Keratinocyte (primary cell): ENCODE results near the gene GGA2. TPM values are rescaled to one million over a fixed set of nuclear protein-coding genes. Genes with fewer than 3 reads are reported as not detected.

Experiments
- DNase-seq: peaks from one replicate; pipeline ENCODE4 v3.0.0-alpha.2; 2011; ENCODE audit warnings: low read depth, missing footprints, low spot score
- FAIRE-seq: peaks from 2 replicates; lab custom pipeline; 2011; peaks lifted over from hg19 to GRCh38; lab: Jason Lieb, UNC
- H2AFZ ChIP-seq: 2 replicates; pipeline ENCODE4 v1.6.0; 2012; ENCODE audit warnings: low read length, control low read depth, inconsistent platforms; ENCODE audit not compliant: control insufficient read depth
- H3K27ac ChIP-seq: 2 replicates; pipeline ENCODE4 v1.5.1; 2011; ENCODE audit warnings: low read length; ENCODE audit not compliant: control insufficient read depth, insufficient read depth
- H3K27me3 ChIP-seq: 3 replicates; pipeline ENCODE4 v1.6.0; 2011; ENCODE audit warnings: low read length; ENCODE audit not compliant: control insufficient read depth, insufficient read depth; ENCODE audit errors: extremely low read depth
- H3K36me3 ChIP-seq, 2 experiments: 2 replicates in 1 of 2; 3 replicates in 1 of 2; pipeline ENCODE4 v1.5.1; 2011; ENCODE audit warnings: low read length in 2 of 2, mild to moderate bottlenecking in 1 of 2; ENCODE audit not compliant: control insufficient read depth in 2 of 2, insufficient read depth in 2 of 2; ENCODE audit errors: extremely low read depth in 1 of 2
- H3K4me1 ChIP-seq: 3 replicates; pipeline ENCODE4 v1.5.1; 2011; ENCODE audit warnings: low read length; ENCODE audit not compliant: control insufficient read depth, insufficient read depth; ENCODE audit errors: extremely low read depth
- H3K4me2 ChIP-seq: 3 replicates; pipeline ENCODE4 v1.6.0; 2011; ENCODE audit warnings: low read depth, low read length; ENCODE audit not compliant: control insufficient read depth, insufficient read depth; ENCODE audit errors: extremely low read depth
- H3K4me3 ChIP-seq, 3 experiments: fragments of 200-600 bp in 1 of 3; sonication (generic) in 1 of 3; 2 replicates in 2 of 3; 3 replicates in 1 of 3; pipeline ENCODE4 v1.5.1; 2011 to 2016; ENCODE audit warnings: low read length in 3 of 3, mild to moderate bottlenecking in 3 of 3, control low read depth in 2 of 3, inconsistent platforms in 1 of 3, low read depth in 1 of 3, mixed read lengths in 1 of 3, mixed run types in 1 of 3, moderate library complexity in 1 of 3; ENCODE audit not compliant: control insufficient read depth in 2 of 3, insufficient read depth in 2 of 3; ENCODE audit errors: extremely low read depth in 1 of 3
- H3K79me2 ChIP-seq: 2 replicates; pipeline ENCODE4 v1.6.0; 2012; ENCODE audit warnings: low read length; ENCODE audit not compliant: control insufficient read depth, insufficient read depth
- H3K9ac ChIP-seq: 3 replicates; pipeline ENCODE4 v1.6.0; 2011; ENCODE audit warnings: low read length; ENCODE audit not compliant: control insufficient read depth, insufficient read depth; ENCODE audit errors: extremely low read depth
- H3K9me1 ChIP-seq: 3 replicates; pipeline ENCODE4 v1.6.0; 2011; ENCODE audit warnings: low read length; ENCODE audit not compliant: control insufficient read depth, insufficient read depth; ENCODE audit errors: extremely low read depth
- H3K9me3 ChIP-seq: 2 replicates; pipeline ENCODE4 v1.5.1; 2012; ENCODE audit warnings: low read depth, low read length; ENCODE audit not compliant: control insufficient read depth
- H4K20me1 ChIP-seq: 3 replicates; pipeline ENCODE4 v1.6.0; 2011; ENCODE audit warnings: low read length; ENCODE audit not compliant: control insufficient read depth, insufficient read depth; ENCODE audit errors: extremely low read depth
- EZH2 ChIP-seq: IDR thresholded peaks from one replicate; pipeline ENCODE4 v1.6.1; 2012; ENCODE audit warnings: inconsistent platforms, mild to moderate bottlenecking, low read length, moderate library complexity
- dilution Hi-C: fragments of 300-500 bp; cut with MboI; formaldehyde crosslinking; loops from one replicate; pipeline ENCODE4 v1.7.0; 2020; ENCODE audit warnings: low sequenced_read_pairs; ENCODE audit not compliant: extremely low pct_ligation_motif_present
- polyA plus RNA-seq, 5 experiments: library from polyadenylated mRNA; depleted of rRNA in 3 of 5; stranded (reverse) in 3 of 5; stranded (forward) in 1 of 5; unstranded in 1 of 5; fragments of >200 nt; gene quantifications; 1 replicate in 1 of 5; 2 replicates in 3 of 5; 3 replicates in 1 of 5; pipeline versions ENCODE4 v1.2.1 to v1.2.3, GENCODE V29; 2011 to 2012; ENCODE audit warnings: missing spikeins in 2 of 5, low read depth in 1 of 5, low replicate concordance in 1 of 5
- TF ChIP-seq, protein P1 (sequence below), 3 experiments: IDR thresholded peaks in 1 of 3; conservative IDR thresholded peaks in 1 of 3; optimal IDR thresholded peaks in 1 of 3; 2 replicates in 2 of 3; 3 replicates in 1 of 3; pipeline versions ENCODE3 to v1.5.1; 2011; ENCODE audit warnings: low read length in 3 of 3, mild to moderate bottlenecking in 3 of 3, moderate library complexity in 2 of 3, control low read depth in 1 of 3, inconsistent platforms in 1 of 3; ENCODE audit not compliant: insufficient read depth in 2 of 3; ENCODE audit errors: extremely low read depth in 1 of 3

GGA2 gene
- polyA plus RNA-seq, 1 donor (not counting 4 experiments of a cell fraction or from before 2014, with no cell fraction given), result 54.1 TPM

DNA sequence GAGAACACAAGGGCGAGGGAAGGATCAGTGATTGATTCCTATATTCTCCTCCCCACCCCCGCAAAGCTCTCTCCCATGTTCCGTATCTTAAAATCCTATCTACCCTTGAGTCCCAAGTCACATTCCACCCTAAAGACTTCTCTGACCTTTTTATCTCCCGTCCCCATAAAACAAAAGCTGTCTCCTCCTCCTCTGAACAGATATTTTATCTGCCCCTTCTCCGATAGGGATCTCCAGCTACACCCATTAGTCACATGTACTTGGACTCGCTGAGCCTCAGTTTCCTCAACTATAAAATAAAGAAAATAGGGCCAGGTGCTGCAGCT is 12.8 kb downstream of the GGA2 start:
- peaks cover 78% of the 10 kb centered on the region for H3K4me1 ChIP-seq
- H3K4me2 ChIP-seq, result peak overlapping the region; percentile 89
- H3K9me1 ChIP-seq, result peaks cover 10% of the 10 kb centered on the region
- TF ChIP-seq, protein P1, sequence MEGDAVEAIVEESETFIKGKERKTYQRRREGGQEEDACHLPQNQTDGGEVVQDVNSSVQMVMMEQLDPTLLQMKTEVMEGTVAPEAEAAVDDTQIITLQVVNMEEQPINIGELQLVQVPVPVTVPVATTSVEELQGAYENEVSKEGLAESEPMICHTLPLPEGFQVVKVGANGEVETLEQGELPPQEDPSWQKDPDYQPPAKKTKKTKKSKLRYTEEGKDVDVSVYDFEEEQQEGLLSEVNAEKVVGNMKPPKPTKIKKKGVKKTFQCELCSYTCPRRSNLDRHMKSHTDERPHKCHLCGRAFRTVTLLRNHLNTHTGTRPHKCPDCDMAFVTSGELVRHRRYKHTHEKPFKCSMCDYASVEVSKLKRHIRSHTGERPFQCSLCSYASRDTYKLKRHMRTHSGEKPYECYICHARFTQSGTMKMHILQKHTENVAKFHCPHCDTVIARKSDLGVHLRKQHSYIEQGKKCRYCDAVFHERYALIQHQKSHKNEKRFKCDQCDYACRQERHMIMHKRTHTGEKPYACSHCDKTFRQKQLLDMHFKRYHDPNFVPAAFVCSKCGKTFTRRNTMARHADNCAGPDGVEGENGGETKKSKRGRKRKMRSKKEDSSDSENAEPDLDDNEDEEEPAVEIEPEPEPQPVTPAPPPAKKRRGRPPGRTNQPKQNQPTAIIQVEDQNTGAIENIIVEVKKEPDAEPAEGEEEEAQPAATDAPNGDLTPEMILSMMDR (optimal IDR thresholded peaks at IDR 0.05 in 1 of 3, IDR thresholded peaks at IDR 0.05 in 1 of 3, conservative IDR thresholded peaks at IDR 0.05 in 1 of 3; ENCODE audit: extremely low read depth in 1 of 3, insufficient read depth in 2 of 3, low read length in 3 of 3), result no peak
- no peak for TF ChIP-seq EZH2
- peak overlapping the region; percentile 82 for H3K27ac ChIP-seq
- DNase-seq (no peak), FAIRE-seq (no peak)
- H3K4me3 ChIP-seq, result peak overlapping the region in 2 of 3 experiments; percentile 26 to 32
- H3K9me3 ChIP-seq, result no peaks in the 10 kb centered on the region
- H3K79me2 ChIP-seq, result peaks cover 39% of the 10 kb centered on the region
- peak overlapping the region; percentile 75 for H3K9ac ChIP-seq
- dilution Hi-C loops, result no loop called here
- peaks cover 5 to 14% of the 10 kb centered on the region in 2 experiments for H3K36me3 ChIP-seq
- peak overlapping the region; percentile 39 for H2AFZ ChIP-seq
- H4K20me1 ChIP-seq, result no peaks in the 10 kb centered on the region
- H3K27me3 ChIP-seq, result no peaks in the 10 kb centered on the region

DNA sequence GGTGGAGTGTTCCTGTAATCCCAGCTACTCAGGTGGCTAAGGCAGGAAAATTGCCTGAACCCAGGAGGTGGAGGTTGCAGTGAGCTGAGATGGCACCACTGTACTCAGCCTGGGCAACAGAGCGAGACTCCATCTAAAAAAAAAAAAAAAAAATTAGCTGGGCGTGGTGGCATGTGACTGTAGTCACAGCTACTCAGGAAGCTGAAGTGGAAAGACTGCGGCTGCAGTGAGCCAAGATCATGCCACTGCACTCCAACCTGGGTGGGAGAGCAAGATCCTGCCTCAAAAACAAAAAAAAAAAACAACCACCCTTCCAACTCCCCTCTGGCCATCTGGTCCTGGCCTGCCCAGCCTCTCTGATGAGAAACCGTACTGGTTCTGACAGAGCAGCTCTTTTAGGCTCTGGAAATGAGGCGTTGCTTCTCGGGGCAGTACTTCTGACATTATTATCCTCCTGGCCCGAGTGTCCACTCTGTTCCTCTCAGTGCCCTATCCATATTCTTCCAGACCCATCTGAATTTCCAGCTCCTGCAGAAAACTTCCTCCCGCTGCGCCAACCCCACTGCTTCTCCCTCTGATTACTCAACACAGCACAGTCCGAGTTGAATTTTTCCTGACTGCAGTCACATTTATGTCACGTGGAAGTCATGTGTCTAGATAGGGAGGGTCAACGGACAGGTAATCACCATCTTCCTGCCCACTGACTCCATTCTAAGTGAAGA is 13.3 kb downstream of the GGA2 start:
- Histone ChIP-seq H3K4me1 (peaks cover 82% of the 10 kb centered on the region), H3K27ac (peak overlapping the region; percentile 82), H3K36me3 (peaks cover 5 to 18% of the 10 kb centered on the region in 2 experiments), H3K9me1 (peaks cover 10% of the 10 kb centered on the region), H3K27me3 (no peaks in the 10 kb centered on the region), H3K9ac (peak overlapping the region; percentile 75), H3K79me2 (peaks cover 34% of the 10 kb centered on the region), H2AFZ (peak overlapping the region; percentile 39), H3K4me2 (peak overlapping the region; percentile 89), H3K4me3 (peak overlapping the region in 2 of 3 experiments; percentile 32 to 37), H4K20me1 (no peaks in the 10 kb centered on the region), H3K9me3 (no peaks in the 10 kb centered on the region)
- FAIRE-seq, result peak; percentile 86
- TF ChIP-seq, protein P1 (optimal IDR thresholded peaks at IDR 0.05 in 1 of 3, IDR thresholded peaks at IDR 0.05 in 1 of 3, conservative IDR thresholded peaks at IDR 0.05 in 1 of 3; ENCODE audit: extremely low read depth in 1 of 3, insufficient read depth in 2 of 3, low read length in 3 of 3), result no peak
- no peak for TF ChIP-seq EZH2
- no peak for DNase-seq
- dilution Hi-C loops, result no loop called here
